Measurements from ENCODE around the gene LASP1NB.
A peak's percentile ranks its signal among the peaks of the same experiment; 100 is the strongest.
"Not testable (repeated sequence)": the region's sequence is repeated elsewhere in the genome, so short reads cannot be mapped to it uniquely, and the experiment has no call there.

LASP1NB gene

DNA sequence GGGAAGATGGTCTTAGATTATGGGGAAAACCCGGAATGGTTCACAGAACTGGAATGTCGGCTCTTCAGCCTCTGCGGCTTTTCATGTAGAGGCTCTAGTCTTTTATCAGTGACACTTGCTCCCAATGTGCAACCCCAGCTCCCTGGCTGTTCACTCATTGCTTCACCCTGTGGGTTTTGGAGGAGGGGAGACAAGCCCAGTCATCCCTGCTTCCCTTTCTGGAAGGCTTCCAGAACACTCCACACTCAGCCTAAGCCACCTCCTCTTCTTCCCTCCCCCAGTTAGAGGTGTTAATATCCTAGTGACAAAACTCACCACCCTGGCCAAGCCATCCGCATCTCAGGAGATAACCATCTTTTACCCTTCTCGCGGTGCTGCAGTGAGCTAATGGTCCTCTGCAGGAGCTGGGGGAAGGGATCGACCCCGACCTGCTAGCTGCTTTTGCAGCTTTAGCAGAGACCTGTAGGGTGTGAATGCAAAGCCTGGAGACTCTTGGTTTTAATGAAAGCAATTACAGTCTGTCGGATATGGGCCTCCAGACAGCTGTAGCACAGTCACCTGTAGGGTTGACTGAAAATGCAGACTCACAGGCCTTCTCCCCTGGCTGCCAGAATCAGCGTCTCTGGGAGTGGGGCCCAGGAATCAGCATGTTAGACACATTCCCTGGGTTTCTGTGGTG, 24.3 kb upstream of the LASP1NB start:
- peak; percentile 66 for ATAC-seq (replicated peaks)
- no peaks in the 10 kb centered on the region for H3K9me3 Mint-ChIP-seq
- peak overlapping the region; percentile 92 to 96 for H3K27ac Mint-ChIP-seq
- peak overlapping the region; percentile 74 to 81 for H3K4me3 Mint-ChIP-seq
- DNase-seq = peak; percentile 65 to 67 (median 66)
- H3K27me3 Mint-ChIP-seq = no peaks in the 10 kb centered on the region
- H3K36me3 Mint-ChIP-seq (ENCODE audit: insufficient read depth) = peaks cover 77% of the 10 kb centered on the region
- peaks cover 47 to 57% of the 10 kb centered on the region in 2 donors for H3K4me1 Mint-ChIP-seq (ENCODE audit: low read depth in 2 of 2)

DNA sequence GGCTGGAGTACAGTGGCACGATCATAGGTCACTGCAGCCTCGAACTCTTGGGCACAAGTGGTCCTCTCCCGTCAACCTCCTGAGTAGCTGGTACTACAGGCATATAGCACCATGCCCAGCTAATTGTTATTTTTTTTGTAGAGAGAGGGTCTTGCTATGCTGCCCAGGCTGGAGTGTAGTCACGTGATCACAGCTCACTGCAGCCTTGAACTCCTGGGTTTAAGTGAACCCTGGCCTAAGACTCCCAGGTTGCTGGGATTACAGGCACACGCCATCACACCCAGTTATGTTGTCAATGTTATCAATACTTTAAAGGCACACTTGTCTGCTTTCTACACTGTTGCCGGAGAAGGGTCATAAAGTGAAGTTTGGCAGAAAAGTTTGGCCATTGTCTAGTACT, 22.0 kb upstream of the LASP1NB start:
- peaks cover 49 to 50% of the 10 kb centered on the region in 2 donors for H3K4me1 Mint-ChIP-seq (ENCODE audit: low read depth in 2 of 2)
- no peaks in the 10 kb centered on the region for H3K27me3 Mint-ChIP-seq
- H3K27ac Mint-ChIP-seq = peak overlapping the region; percentile 73 to 82
- H3K36me3 Mint-ChIP-seq (ENCODE audit: insufficient read depth) = peaks cover 78% of the 10 kb centered on the region
- ATAC-seq (replicated peaks) (no peak), DNase-seq (no peak)
- H3K9me3 Mint-ChIP-seq = no peaks in the 10 kb centered on the region
- H3K4me3 Mint-ChIP-seq = peak overlapping the region; percentile 6 to 37

DNA sequence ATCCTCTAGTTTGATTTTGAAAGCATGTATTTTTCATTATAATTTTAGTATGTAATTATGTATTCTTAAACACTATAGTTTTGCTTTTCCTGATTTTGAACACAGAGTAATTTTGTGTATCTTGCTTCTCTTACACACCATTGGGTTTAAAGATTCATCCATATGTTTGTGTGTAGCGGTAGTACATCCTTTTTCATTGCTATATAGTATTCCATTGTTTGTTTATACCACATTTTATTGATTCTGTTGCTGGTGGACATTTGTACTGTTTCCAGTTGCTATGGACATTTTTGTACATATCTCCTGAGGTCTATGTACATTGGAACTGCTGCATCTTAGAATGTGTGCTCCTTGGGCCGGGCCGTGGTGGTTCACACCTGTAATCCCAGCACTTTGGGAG, 20.5 kb upstream of the LASP1NB start:
- H3K4me3 Mint-ChIP-seq = no peak overlapping the region
- DNase-seq (no peak), ATAC-seq (replicated peaks) (no peak)
- no peak overlapping the region for H3K27ac Mint-ChIP-seq
- peaks cover 78% of the 10 kb centered on the region for H3K36me3 Mint-ChIP-seq (ENCODE audit: insufficient read depth)
- no peaks in the 10 kb centered on the region for H3K9me3 Mint-ChIP-seq
- peaks cover 37 to 38% of the 10 kb centered on the region in 2 donors for H3K4me1 Mint-ChIP-seq (ENCODE audit: low read depth in 2 of 2)
- no peaks in the 10 kb centered on the region for H3K27me3 Mint-ChIP-seq

DNA sequence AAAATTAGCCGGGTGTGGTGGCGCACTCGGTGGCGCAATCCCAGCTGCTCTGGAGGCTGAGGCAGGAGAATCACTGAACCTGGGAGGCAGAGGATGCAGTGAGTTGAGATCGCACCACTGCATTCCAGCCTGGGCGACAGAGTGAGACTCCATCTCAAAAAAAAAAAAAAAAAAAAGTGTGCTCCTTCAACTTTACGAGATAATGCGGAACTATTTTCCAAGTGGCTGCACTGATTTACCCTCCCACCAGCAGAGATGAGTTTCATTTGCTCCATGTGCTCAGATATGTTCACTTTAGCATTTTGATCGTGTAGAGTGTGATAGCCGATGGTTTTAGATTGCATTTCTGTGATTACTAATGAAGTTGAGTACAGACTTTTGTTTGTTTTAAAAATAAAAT, 20.0 kb upstream of the LASP1NB start:
- Mint-ChIP-seq H3K4me3 (no peak overlapping the region), H3K27ac (peak overlapping the region in 1 of 2 donors; percentile 6), H3K9me3 (no peaks in the 10 kb centered on the region), H3K36me3 (ENCODE audit: insufficient read depth) (peaks cover 76% of the 10 kb centered on the region), H3K4me1 (ENCODE audit: low read depth in 2 of 2) (peaks cover 36 to 41% of the 10 kb centered on the region in 2 donors), H3K27me3 (no peaks in the 10 kb centered on the region)
- ATAC-seq (replicated peaks) (no peak), DNase-seq (no peak)

DNA sequence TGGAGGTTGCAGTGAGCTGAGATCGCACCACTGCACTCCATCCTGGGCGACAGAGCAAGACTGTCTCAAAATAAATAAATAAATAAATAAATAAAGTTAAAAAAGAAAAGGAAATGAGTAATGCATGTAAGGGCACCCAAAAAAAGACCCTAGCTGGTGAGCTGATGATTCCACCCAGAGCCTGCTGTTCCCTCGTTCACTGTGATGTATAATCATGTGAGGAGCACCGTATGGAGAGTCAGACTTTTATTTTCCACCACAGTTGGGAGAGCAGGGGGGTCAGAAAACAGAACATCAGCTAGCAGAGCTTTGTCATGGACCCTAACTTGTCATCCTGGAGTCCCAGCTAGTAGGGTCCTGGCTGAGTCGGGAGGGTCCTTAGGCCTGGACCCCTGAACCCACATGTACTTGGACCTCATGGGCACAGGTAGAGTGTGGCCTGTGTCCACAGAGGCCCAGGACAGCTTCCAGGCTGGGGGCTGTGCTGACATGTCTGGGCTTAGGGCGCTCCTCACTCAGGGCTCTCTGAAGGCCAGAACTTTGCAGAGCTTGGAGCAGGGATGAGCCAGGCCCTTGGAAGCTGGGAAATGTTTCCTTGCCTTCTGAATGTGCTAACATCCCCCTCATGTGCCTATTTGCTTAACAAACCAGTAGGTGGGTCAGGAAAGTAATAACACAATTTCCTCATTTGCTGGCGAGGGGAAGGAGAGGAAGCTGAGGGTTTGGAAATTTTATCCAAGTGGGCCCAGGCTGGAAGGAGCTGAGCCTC, 18.8 kb upstream of the LASP1NB start:
- peak overlapping the region in 1 of 2 donors; percentile 14 for H3K4me3 Mint-ChIP-seq
- DNase-seq (no peak), ATAC-seq (replicated peaks) (no peak)
- peaks cover 76% of the 10 kb centered on the region for H3K36me3 Mint-ChIP-seq (ENCODE audit: insufficient read depth)
- H3K27me3 Mint-ChIP-seq = no peaks in the 10 kb centered on the region
- peak overlapping the region; percentile 80 to 88 for H3K27ac Mint-ChIP-seq
- peaks cover 30 to 31% of the 10 kb centered on the region in 2 donors for H3K4me1 Mint-ChIP-seq (ENCODE audit: low read depth in 2 of 2)
- no peaks in the 10 kb centered on the region for H3K9me3 Mint-ChIP-seq

DNA sequence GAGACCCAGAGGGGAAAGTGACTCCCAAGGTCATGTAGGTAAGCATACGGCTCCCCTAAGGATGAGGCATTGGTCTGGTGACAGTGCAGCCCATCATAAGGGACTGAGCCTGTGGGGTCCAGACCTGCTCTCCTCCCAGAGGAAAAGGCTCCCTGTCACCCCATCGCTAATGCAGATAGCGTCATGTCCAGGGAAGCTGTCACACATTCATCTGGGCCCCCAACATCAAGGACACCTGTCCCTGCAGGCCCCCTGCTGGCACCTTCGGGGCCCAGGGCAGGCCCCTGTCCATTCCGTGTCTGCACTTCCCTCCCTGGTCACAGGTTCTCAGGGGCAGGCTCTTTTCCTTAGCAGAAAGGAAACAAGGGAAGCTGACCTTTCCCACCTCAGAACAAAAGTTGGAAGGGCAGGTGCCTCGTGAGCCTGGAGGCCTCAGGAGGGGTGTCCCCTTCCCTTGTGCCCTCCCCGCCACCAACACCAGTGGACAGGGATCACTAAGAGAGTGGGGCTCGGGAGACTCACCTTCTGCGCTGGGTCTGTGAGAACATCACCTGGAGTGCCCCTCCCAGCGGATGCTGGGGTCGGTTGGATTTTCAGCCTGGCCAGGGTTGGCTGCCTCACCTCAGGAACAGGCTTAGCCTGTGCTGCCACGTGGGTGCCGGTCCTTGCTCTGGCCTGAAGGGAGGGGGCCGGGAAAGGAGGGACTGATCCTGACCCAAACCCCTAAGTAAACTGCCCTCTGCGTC, 17.3 kb upstream of the LASP1NB start:
- no peak for ATAC-seq (replicated peaks)

DNA sequence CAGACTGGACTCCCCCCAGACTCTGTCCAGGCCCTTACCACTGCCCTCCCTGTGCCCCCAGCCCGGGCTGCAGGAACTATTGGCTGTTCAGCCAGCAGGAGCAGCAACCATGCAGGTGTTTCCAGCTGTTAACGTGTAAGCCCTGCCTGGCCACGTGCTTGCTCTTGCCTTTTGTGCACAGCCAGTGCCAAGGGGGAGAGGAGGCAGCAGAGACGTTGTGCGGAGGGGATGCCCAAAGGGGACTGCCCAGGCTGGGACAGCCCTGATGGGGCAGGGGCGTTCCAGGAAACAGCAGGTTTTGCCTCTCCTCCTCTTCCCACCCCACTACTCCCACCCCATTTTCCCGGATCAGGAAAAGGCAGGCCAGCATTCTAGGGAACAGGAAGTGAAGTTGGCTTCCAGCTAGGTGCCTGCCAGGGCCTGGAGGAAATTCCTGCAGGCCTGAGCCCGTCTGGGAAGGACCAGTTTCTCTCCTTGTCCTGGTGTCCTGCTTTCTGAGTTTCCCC, 16.7 kb upstream of the LASP1NB start:
- Mint-ChIP-seq H3K4me3 (peak overlapping the region in 1 of 2 donors; percentile 33), H3K36me3 (ENCODE audit: insufficient read depth) (peaks cover 78% of the 10 kb centered on the region), H3K4me1 (ENCODE audit: low read depth in 2 of 2) (peaks cover 18 to 33% of the 10 kb centered on the region in 2 donors), H3K27ac (peak overlapping the region; percentile 80 to 88), H3K27me3 (no peaks in the 10 kb centered on the region), H3K9me3 (no peaks in the 10 kb centered on the region)
- ATAC-seq (replicated peaks) (peak; percentile 25), DNase-seq (no peak)

More for the DNA sequence above, 17.3 kb upstream of the LASP1NB start:
- Mint-ChIP-seq H3K36me3 (ENCODE audit: insufficient read depth) (peaks cover 77% of the 10 kb centered on the region), H3K9me3 (no peaks in the 10 kb centered on the region), H3K27me3 (no peaks in the 10 kb centered on the region), H3K4me1 (ENCODE audit: low read depth in 2 of 2) (peaks cover 24 to 32% of the 10 kb centered on the region in 2 donors), H3K4me3 (no peak overlapping the region), H3K27ac (peak overlapping the region; percentile 80 to 88)
- DNase-seq = no peak

DNA sequence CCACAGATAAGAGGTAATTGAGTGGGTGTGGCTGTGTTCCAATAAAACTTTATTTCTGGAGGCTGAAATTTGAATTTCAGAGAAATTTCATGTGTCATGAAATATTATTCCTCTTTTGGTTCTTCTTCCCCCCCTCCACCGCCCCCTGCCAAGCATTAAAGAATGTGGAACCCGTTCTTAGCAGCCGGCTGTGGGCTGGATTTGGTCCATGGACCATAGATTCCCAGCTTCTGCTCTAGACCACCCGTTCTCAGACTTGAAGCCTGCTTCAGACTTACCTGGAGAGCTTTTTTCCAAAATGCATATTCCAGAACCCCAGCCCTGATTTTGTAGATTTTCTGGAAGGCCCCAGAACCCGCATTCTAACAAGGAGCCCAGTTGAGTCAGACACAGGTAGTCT, 15.1 kb upstream of the LASP1NB start:
- no peak overlapping the region for H3K4me3 Mint-ChIP-seq
- peaks cover 79% of the 10 kb centered on the region for H3K36me3 Mint-ChIP-seq (ENCODE audit: insufficient read depth)
- no peak for ATAC-seq (replicated peaks)
- peaks cover 18 to 42% of the 10 kb centered on the region in 2 donors for H3K4me1 Mint-ChIP-seq (ENCODE audit: low read depth in 2 of 2)
- H3K27ac Mint-ChIP-seq = peak overlapping the region; percentile 86 to 89
- no peaks in the 10 kb centered on the region for H3K9me3 Mint-ChIP-seq
- DNase-seq = no peak
- H3K27me3 Mint-ChIP-seq = no peaks in the 10 kb centered on the region

DNA sequence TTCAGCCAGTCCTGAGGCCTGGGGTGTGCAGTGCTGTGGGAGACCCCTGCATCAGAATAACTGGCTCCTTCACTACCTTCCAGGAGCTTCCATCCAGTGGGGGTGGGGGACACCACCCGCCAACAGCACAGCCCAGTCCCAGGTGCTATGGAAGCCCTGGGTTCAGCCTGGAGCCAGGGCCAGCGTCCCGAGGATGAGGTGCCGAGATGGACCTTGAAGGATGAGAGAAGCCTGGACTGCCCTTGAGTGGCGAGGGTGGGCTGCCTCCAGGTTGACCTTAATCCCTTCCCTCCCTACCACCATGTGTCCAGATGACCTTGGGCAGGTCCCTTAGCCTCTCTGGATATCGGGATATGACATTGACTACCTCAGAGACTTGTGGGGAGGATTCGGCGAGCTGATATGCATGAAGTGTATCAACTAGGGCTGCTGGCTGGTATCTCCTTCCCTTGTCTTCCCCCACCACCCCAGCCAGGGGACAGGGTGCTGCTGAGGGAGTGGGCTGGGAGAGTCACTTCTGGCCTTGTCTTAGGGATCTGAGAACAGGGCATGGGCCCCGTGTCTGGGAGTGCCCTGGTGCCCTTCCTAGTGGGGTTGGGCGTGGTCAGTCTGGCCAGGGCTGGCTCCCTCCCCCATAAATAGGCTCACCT, 14.2 kb upstream of the LASP1NB start:
- DNase-seq = no peak
- Mint-ChIP-seq H3K27ac (peak overlapping the region; percentile 86 to 89), H3K9me3 (no peaks in the 10 kb centered on the region), H3K4me1 (ENCODE audit: low read depth in 2 of 2) (peaks cover 18 to 48% of the 10 kb centered on the region in 2 donors), H3K4me3 (no peak overlapping the region), H3K27me3 (no peaks in the 10 kb centered on the region), H3K36me3 (ENCODE audit: insufficient read depth) (peaks cover 79% of the 10 kb centered on the region)
- no peak for ATAC-seq (replicated peaks)

DNA sequence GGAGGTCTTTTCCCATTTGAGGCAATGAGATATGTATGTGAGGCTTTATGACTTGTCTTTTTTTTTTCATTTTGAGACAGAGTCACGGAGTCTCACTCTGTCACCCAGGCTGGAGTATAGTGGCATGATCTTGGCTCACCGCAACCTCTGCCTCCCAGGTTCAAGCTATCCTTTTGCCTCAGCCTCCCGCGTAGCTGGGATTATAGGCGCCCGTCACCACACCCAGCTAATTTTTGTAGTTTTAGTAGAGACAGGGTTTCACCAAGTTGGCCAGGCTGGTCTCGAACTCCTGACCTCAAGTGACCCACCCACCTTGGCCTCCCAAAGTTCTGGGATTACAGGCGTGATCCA, 13.7 kb upstream of the LASP1NB start:
- H3K4me3 Mint-ChIP-seq = peak overlapping the region in 1 of 2 donors; percentile 51
- peaks cover 18 to 48% of the 10 kb centered on the region in 2 donors for H3K4me1 Mint-ChIP-seq (ENCODE audit: low read depth in 2 of 2)
- H3K27me3 Mint-ChIP-seq; DNase-seq; H3K9me3 Mint-ChIP-seq; ATAC-seq (replicated peaks): not testable (repeated sequence)
- H3K27ac Mint-ChIP-seq = peak overlapping the region; percentile 86 to 89
- H3K36me3 Mint-ChIP-seq (ENCODE audit: insufficient read depth) = peaks cover 84% of the 10 kb centered on the region

DNA sequence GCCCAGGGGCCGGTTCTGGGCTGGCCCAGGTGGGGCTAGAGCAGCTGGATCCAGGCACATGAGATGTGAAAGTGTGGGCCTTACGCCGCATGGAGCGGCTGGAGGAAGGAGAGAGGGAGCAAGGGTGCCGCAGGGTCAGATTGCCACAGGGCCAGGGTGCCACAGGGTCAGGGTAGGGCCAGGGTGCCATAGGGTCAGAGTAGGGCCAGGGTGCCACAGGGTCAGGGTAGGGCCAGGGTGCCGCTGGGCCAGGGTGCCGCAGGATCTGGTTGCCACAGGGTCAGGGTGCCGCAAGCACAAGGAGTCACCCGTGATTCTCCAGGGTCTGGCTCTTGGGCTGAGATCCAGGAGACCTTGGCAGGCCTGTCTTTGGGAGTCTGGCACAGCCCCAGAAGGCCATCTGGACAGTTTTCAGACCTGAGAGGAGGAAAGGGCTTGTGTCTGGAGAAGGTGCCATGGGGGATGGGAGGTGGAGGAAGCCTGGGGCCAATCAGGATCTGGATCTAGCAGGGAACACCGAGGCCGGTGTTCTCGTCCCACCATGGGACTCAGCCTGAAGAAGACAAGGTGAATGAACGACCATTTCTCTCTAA, 13.1 kb upstream of the LASP1NB start:
- no peak for DNase-seq
- Mint-ChIP-seq H3K27ac (peak overlapping the region; percentile 86 to 89), H3K27me3 (no peaks in the 10 kb centered on the region), H3K36me3 (ENCODE audit: insufficient read depth) (peaks cover 86% of the 10 kb centered on the region), H3K9me3 (no peaks in the 10 kb centered on the region), H3K4me1 (ENCODE audit: low read depth in 2 of 2) (peaks cover 20 to 52% of the 10 kb centered on the region in 2 donors), H3K4me3 (peak overlapping the region in 1 of 2 donors; percentile 51)
- ATAC-seq (replicated peaks) = no peak

DNA sequence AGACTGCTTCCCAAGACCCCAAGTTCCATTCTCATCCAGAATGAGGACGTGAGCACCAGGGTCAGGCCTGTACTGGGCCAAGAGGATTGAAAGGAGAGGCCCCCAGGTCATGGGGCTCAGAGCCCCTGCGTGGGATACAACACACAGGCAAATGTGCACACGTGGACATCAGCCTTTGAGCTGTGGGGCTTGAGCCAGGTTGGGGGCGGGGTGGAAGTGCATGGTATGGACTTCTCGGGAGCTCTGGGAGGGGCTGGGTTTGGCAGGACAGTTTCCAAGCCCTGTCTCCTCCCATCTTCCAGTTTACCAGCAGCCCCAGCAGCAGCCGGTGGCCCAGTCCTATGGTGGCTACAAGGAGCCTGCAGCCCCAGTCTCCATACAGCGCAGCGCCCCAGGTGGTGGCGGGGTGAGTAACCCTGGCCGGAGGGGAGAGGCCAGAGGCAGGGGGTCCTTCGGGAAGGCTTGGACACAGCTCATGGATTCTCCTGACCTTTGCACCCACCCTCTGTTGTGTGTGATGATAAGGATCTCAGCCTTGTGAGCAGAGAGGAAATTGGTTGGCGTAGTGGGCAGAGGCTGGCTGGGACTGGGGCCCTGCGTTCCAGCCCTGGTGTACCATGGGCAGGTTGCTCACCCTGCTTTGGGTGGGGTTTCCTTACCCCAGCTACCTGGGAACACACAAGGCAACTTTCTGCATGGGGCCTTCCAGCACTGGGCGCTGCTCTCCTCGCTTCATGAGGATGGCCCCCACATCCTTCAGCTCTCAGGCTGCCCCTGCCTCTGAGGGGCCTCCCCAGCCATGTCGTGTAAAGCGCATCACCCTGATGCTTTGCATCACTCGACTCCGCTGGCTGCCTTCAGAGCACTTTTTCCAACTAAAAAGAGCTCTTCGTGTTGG, 10.4 kb upstream of the LASP1NB start:
- H3K27me3 Mint-ChIP-seq = no peaks in the 10 kb centered on the region
- peak overlapping the region in 1 of 2 donors; percentile 69 for H3K4me3 Mint-ChIP-seq
- H3K4me1 Mint-ChIP-seq (ENCODE audit: low read depth in 2 of 2) = peaks cover 16 to 45% of the 10 kb centered on the region in 2 donors
- DNase-seq = no peak
- H3K36me3 Mint-ChIP-seq (ENCODE audit: insufficient read depth) = peaks cover 90% of the 10 kb centered on the region
- no peaks in the 10 kb centered on the region for H3K9me3 Mint-ChIP-seq
- peak overlapping the region; percentile 79 to 88 for H3K27ac Mint-ChIP-seq
- peak; percentile 33 for ATAC-seq (replicated peaks)
